GM12874 (cell line): Measurements from ENCODE around the gene NELFA.

Source experiments
- CTCF ChIP-seq: IDR thresholded peaks from 2 replicates; pipeline ENCODE4 v1.5.1; 2011; ENCODE audit warnings: low read depth, mild to moderate bottlenecking, control low read depth, low read length, moderate library complexity; ENCODE audit not compliant: insufficient read depth

NELFA gene

GRCh38 chr4:1993169-1993516 lies 15.6 kb downstream of the NELFA start:
- TF ChIP-seq CTCF: no peak

GRCh38 chr4:1992468-1993168 lies 16.2 kb downstream of the NELFA start:
- no peak for TF ChIP-seq CTCF

- TF ChIP-seq CTCF: no peak
These were observed 17.0 kb downstream of the NELFA start for GRCh38 chr4:1991596-1992434.

- no peak for TF ChIP-seq CTCF
These were observed 17.7 kb downstream of the NELFA start for GRCh38 chr4:1991087-1991486.

GRCh38 chr4:1990676-1991075 lies 18.1 kb downstream of the NELFA start:
- no peak for TF ChIP-seq CTCF

GRCh38 chr4:1990348-1990645 lies 18.5 kb downstream of the NELFA start:
- TF ChIP-seq CTCF: no peak

GRCh38 chr4:1989533-1990347 lies 19.0 kb downstream of the NELFA start:
- TF ChIP-seq CTCF: no peak
